PC-3 (cell line): Measurements from ENCODE around the gene SLC16A11. TPM values are rescaled to one million over a fixed set of nuclear protein-coding genes. Genes with fewer than 3 reads are reported as not detected.

Source experiments
- ATAC-seq: fragments of 200-7000 bp; cut with Tn5 transposase; 2 replicates; pipeline ENCODE4 v1.9.1; 2020; ENCODE audit warnings: mild to moderate bottlenecking, moderate library complexity
- BruUV-seq: library from RNA; stranded (reverse); fragments of 400-500 nt; replicated peaks from 2 replicates; lab custom pipeline; 2021; lab: Mats Ljungman, UMichigan
- CTCF ChIA-PET: fragments of 300-600 bp; sonication (Branson Sonifier 250); formaldehyde crosslinking; loops from one replicate; lab custom pipeline; 2022; ENCODE audit warnings: antibody characterized with exemption; lab: Charles Lee
- POLR2A ChIA-PET: fragments of 300-600 bp; sonication (Branson Sonifier 250); formaldehyde crosslinking; loops from one replicate; lab custom pipeline; 2022; ENCODE audit warnings: antibody characterized with exemption; ENCODE audit not compliant: unreplicated experiment; lab: Charles Lee
- DNase-seq: peaks from one replicate; pipeline ENCODE4 v3.0.0-alpha.2; 2015
- H2AFZ ChIP-seq: fragments of 300-600 bp; sonication (generic); 2 replicates; pipeline ENCODE4 v1.6.0; 2016; ENCODE audit warnings: antibody characterized with exemption, low read length
- H3F3A ChIP-seq: fragments of 300-600 bp; sonication (generic); one replicate; pipeline ENCODE4 v1.6.0; 2017; ENCODE audit warnings: antibody characterized with exemption, low read length, control low read depth, mild to moderate bottlenecking; ENCODE audit not compliant: unreplicated experiment
- H3K27ac ChIP-seq: fragments of 300-600 bp; sonication (generic); 2 replicates; pipeline ENCODE4 v1.5.1; 2016; ENCODE audit warnings: mild to moderate bottlenecking, low read length
- H3K27me3 ChIP-seq: fragments of 300-600 bp; sonication (generic); 2 replicates; pipeline ENCODE4 v1.6.1; 2016; ENCODE audit warnings: low read length, mixed read lengths
- H3K36me3 ChIP-seq: fragments of 300-600 bp; sonication (generic); 2 replicates; pipeline ENCODE4 v1.6.1; 2016; ENCODE audit warnings: low read depth, mixed run types, low read length, mixed read lengths
- H3K4me1 ChIP-seq: fragments of 300-600 bp; sonication (generic); 2 replicates; pipeline ENCODE4 v1.5.1; 2016; ENCODE audit warnings: low read length; ENCODE audit not compliant: insufficient read depth
- H3K4me2 ChIP-seq: fragments of 300-600 bp; sonication (generic); 2 replicates; pipeline ENCODE4 v1.6.0; 2016; ENCODE audit warnings: low read length
- H3K4me3 ChIP-seq: fragments of 300-600 bp; sonication (generic); 2 replicates; pipeline ENCODE4 v1.5.1; 2016; ENCODE audit warnings: mild to moderate bottlenecking, low read length, mixed read lengths
- H3K79me2 ChIP-seq: fragments of 300-600 bp; sonication (generic); 2 replicates; pipeline ENCODE4 v1.6.1; 2017; ENCODE audit warnings: low read length, mixed read lengths
- H3K9ac ChIP-seq: fragments of 300-600 bp; sonication (generic); 2 replicates; pipeline ENCODE4 v1.6.0; 2016; ENCODE audit warnings: mild to moderate bottlenecking, low read length
- H3K9me2 ChIP-seq: fragments of 300-600 bp; sonication (generic); replicated peaks from 2 replicates; pipeline ENCODE4 v1.6.1; 2016; ENCODE audit warnings: mixed run types, low read length, mixed read lengths
- H3K9me3 ChIP-seq: fragments of 300-600 bp; sonication (generic); 2 replicates; pipeline ENCODE4 v1.6.1; 2016; ENCODE audit warnings: low read length, mixed read lengths
- H4K20me1 ChIP-seq: fragments of 300-600 bp; sonication (generic); 2 replicates; pipeline ENCODE4 v1.6.1; 2016; ENCODE audit warnings: low read length, mixed read lengths
- EZH2 ChIP-seq: fragments of 300-600 bp; sonication (generic); IDR thresholded peaks from one replicate; pipeline ENCODE4 v1.6.1; 2017; ENCODE audit warnings: antibody characterized with exemption, mild to moderate bottlenecking, low read length; ENCODE audit not compliant: unreplicated experiment
- EZH2phosphoT487 ChIP-seq: fragments of 300-600 bp; sonication (generic); IDR thresholded peaks from 2 replicates; pipeline ENCODE4 v1.6.1; 2018; ENCODE audit warnings: mild to moderate bottlenecking, antibody characterized with exemption, low read length, borderline replicate concordance
- intact Hi-C: fragments of 100-400 bp; cut with micrococcal nuclease; formaldehyde crosslinking; loops from 2 replicates; pipeline ENCODE4 v1.9.0; 2023
- total RNA-seq: library from RNA; depleted of rRNA; stranded (reverse); fragments of >200 nt; gene quantifications from 2 replicates; pipeline ENCODE4 v1.2.3, GENCODE V29; 2014
- TF ChIP-seq, protein P1 (sequence below): fragments of 300-600 bp; sonication (generic); conservative IDR thresholded peaks from 2 replicates; pipeline ENCODE4 v1.5.1; 2017; ENCODE audit warnings: antibody characterized with exemption, low read depth, mild to moderate bottlenecking, low read length

The SLC16A11 gene
- total RNA-seq, 1 experiment from 2014 or later = not detected

GRCh38 chr17:7070712-7071111 is 26.8 kb upstream of the SLC16A11 start:
- no peaks in the 10 kb centered on the region for H3F3A ChIP-seq
- BruUV-seq = no TSS peak
- H3K9ac ChIP-seq = no peak overlapping the region
- intact Hi-C loops = no loop called here
- ChIA-PET POLR2A (no interaction called here), CTCF (no interaction called here)
- TF ChIP-seq, protein P1, sequence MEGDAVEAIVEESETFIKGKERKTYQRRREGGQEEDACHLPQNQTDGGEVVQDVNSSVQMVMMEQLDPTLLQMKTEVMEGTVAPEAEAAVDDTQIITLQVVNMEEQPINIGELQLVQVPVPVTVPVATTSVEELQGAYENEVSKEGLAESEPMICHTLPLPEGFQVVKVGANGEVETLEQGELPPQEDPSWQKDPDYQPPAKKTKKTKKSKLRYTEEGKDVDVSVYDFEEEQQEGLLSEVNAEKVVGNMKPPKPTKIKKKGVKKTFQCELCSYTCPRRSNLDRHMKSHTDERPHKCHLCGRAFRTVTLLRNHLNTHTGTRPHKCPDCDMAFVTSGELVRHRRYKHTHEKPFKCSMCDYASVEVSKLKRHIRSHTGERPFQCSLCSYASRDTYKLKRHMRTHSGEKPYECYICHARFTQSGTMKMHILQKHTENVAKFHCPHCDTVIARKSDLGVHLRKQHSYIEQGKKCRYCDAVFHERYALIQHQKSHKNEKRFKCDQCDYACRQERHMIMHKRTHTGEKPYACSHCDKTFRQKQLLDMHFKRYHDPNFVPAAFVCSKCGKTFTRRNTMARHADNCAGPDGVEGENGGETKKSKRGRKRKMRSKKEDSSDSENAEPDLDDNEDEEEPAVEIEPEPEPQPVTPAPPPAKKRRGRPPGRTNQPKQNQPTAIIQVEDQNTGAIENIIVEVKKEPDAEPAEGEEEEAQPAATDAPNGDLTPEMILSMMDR = no peak
- TF ChIP-seq EZH2 (no peak), EZH2phosphoT487 (no peak)
- no peaks in the 10 kb centered on the region for H3K79me2 ChIP-seq
- no peak overlapping the region for H3K4me2 ChIP-seq
- H3K4me1 ChIP-seq = no peaks in the 10 kb centered on the region
- H3K9me3 ChIP-seq = no peaks in the 10 kb centered on the region
- ATAC-seq = no peak
- no peaks in the 10 kb centered on the region for H3K36me3 ChIP-seq
- no peak overlapping the region for H3K27ac ChIP-seq
- no peaks in the 10 kb centered on the region for H3K27me3 ChIP-seq
- no peak for DNase-seq
- H4K20me1 ChIP-seq = no peaks in the 10 kb centered on the region
- no peak overlapping the region for H3K4me3 ChIP-seq
- H2AFZ ChIP-seq = no peak overlapping the region
- no peaks in the 10 kb centered on the region for H3K9me2 ChIP-seq

DNA sequence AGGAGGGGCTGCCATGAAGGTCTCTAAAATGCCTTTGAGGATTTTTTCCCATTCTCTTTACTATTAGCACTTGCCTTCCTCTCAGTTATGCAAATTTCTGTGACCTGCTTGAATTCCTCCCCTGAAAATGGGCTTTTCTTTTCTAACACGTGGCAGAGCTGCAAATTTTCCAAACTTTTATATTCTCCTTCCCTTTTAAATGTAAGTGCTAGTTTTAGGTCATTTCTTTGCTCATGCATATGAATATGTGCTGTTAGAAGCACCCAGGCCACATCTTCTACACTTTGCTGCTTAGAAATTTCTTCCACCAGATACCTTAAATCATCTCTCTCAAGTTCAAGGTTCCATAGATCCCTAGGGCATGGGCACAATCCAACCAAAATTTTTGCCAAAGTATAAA is 24.4 kb upstream of the SLC16A11 start:
- H3K9me3 ChIP-seq = no peaks in the 10 kb centered on the region
- TF ChIP-seq, protein P1 = no peak
- no peak for TF ChIP-seq EZH2
- no peak for TF ChIP-seq EZH2phosphoT487
- H3K36me3 ChIP-seq = no peaks in the 10 kb centered on the region
- H3K79me2 ChIP-seq = no peaks in the 10 kb centered on the region
- no TSS peak for BruUV-seq
- H3K4me3 ChIP-seq = no peak overlapping the region
- H3K9me2 ChIP-seq = no peaks in the 10 kb centered on the region
- no peaks in the 10 kb centered on the region for H3K27me3 ChIP-seq
- no peak overlapping the region for H3K9ac ChIP-seq
- CTCF ChIA-PET = no interaction called here
- POLR2A ChIA-PET = no interaction called here
- ATAC-seq (no peak), DNase-seq (no peak)
- intact Hi-C loops = no loop called here
- H3F3A ChIP-seq = no peaks in the 10 kb centered on the region
- H3K4me1 ChIP-seq = peaks cover 4% of the 10 kb centered on the region; the same call in 1 of the 2 replicates
- no peaks in the 10 kb centered on the region for H4K20me1 ChIP-seq
- H2AFZ ChIP-seq = no peak overlapping the region
- no peak overlapping the region for H3K27ac ChIP-seq
- H3K4me2 ChIP-seq = no peak overlapping the region

GRCh38 chr17:7067198-7067597 is 23.3 kb upstream of the SLC16A11 start:
- Histone ChIP-seq H3K27me3 (no peaks in the 10 kb centered on the region), H2AFZ (no peak overlapping the region), H4K20me1 (no peaks in the 10 kb centered on the region), H3K4me1 (peaks cover 6% of the 10 kb centered on the region; the same call in 1 of the 2 replicates), H3K79me2 (no peaks in the 10 kb centered on the region), H3K4me3 (no peak overlapping the region), H3K27ac (no peak overlapping the region), H3K4me2 (no peak overlapping the region), H3K36me3 (no peaks in the 10 kb centered on the region), H3K9me3 (no peaks in the 10 kb centered on the region), H3K9me2 (no peaks in the 10 kb centered on the region), H3F3A (no peaks in the 10 kb centered on the region), H3K9ac (no peak overlapping the region)
- ATAC-seq (no peak), DNase-seq (no peak)
- BruUV-seq = no TSS peak
- ChIA-PET CTCF (no interaction called here), POLR2A (interaction anchor here (0.6 kb wide), 1 partner anchor 74 kb away, joined by 7 read pairs; no protein-coding TSS in a partner anchor)
- TF ChIP-seq, protein P1 = no peak
- TF ChIP-seq EZH2phosphoT487 = no peak
- intact Hi-C loops = no loop called here
